Mucosa of stomach (tissue), 1 donor: Measurements from ENCODE around the gene CRTC3.

Source experiments
- H3K27me3 ChIP-seq: one replicate; pipeline ENCODE4 v1.7.0; 2013; ENCODE audit warnings: mild to moderate bottlenecking, low read length; ENCODE audit not compliant: control insufficient read depth, insufficient read depth
- H3K36me3 ChIP-seq: one replicate; pipeline ENCODE4 v1.7.0; 2013; ENCODE audit warnings: low read length; ENCODE audit not compliant: control insufficient read depth, insufficient read depth
- H3K4me1 ChIP-seq: one replicate; pipeline ENCODE4 v1.7.0; 2013; ENCODE audit warnings: mild to moderate bottlenecking, low read length; ENCODE audit not compliant: control insufficient read depth, insufficient read depth
- H3K4me3 ChIP-seq: one replicate; pipeline ENCODE4 v1.7.0; 2013; ENCODE audit warnings: low read length
- H3K9ac ChIP-seq: one replicate; pipeline ENCODE4 v1.7.0; 2013; ENCODE audit warnings: mild to moderate bottlenecking, low read length, moderate library complexity
- H3K9me3 ChIP-seq: one replicate; pipeline ENCODE4 v1.7.0; 2013; ENCODE audit warnings: mild to moderate bottlenecking, low read length, moderate library complexity; ENCODE audit not compliant: control insufficient read depth
- donor health status: Pancreatic carcinoma.

CRTC3 gene

GRCh38 chr15:90600954-90601353 lies 71.2 kb downstream of the CRTC3 start:
- H3K9ac ChIP-seq, result no peak overlapping the region
- no peaks in the 10 kb centered on the region for H3K36me3 ChIP-seq
- H3K27me3 ChIP-seq, result no peaks in the 10 kb centered on the region
- H3K9me3 ChIP-seq, result no peaks in the 10 kb centered on the region
- peaks cover 24% of the 10 kb centered on the region for H3K4me1 ChIP-seq
- no peak overlapping the region for H3K4me3 ChIP-seq

- Histone ChIP-seq H3K9me3 (no peaks in the 10 kb centered on the region), H3K4me1 (no peaks in the 10 kb centered on the region), H3K36me3 (no peaks in the 10 kb centered on the region), H3K9ac (no peak overlapping the region), H3K27me3 (no peaks in the 10 kb centered on the region), H3K4me3 (no peak overlapping the region)
These were observed 74.2 kb downstream of the CRTC3 start for GRCh38 chr15:90603893-90604292.

DNA sequence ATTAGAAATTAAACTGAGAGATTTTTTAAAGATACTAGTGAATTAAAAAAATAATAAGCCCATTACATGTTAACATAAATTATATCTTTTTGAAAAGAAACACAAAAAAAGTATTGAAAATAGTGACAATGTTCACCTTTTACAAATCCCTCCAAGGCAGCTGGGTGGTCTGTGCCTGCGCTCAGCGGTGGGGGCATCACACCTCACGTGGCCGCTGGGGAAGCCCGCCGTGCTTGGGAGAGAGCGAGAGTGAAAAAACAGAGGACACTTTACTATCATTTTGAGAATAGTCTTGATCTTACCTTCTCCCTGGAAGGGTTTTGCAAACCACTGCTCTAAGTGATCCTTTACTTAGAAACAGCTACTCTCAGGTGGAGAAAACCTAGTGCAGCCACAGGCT lies 76.9 kb downstream of the CRTC3 start:
- Histone ChIP-seq H3K36me3 (no peaks in the 10 kb centered on the region), H3K9me3 (no peaks in the 10 kb centered on the region), H3K4me1 (no peaks in the 10 kb centered on the region), H3K27me3 (no peaks in the 10 kb centered on the region), H3K9ac (no peak overlapping the region), H3K4me3 (no peak overlapping the region)

- no peaks in the 10 kb centered on the region for H3K4me1 ChIP-seq
- no peaks in the 10 kb centered on the region for H3K36me3 ChIP-seq
- H3K9ac ChIP-seq, result no peak overlapping the region
- H3K4me3 ChIP-seq, result no peak overlapping the region
- no peaks in the 10 kb centered on the region for H3K27me3 ChIP-seq
- no peaks in the 10 kb centered on the region for H3K9me3 ChIP-seq
These were observed 77.6 kb downstream of the CRTC3 start for GRCh38 chr15:90607361-90607760.

DNA sequence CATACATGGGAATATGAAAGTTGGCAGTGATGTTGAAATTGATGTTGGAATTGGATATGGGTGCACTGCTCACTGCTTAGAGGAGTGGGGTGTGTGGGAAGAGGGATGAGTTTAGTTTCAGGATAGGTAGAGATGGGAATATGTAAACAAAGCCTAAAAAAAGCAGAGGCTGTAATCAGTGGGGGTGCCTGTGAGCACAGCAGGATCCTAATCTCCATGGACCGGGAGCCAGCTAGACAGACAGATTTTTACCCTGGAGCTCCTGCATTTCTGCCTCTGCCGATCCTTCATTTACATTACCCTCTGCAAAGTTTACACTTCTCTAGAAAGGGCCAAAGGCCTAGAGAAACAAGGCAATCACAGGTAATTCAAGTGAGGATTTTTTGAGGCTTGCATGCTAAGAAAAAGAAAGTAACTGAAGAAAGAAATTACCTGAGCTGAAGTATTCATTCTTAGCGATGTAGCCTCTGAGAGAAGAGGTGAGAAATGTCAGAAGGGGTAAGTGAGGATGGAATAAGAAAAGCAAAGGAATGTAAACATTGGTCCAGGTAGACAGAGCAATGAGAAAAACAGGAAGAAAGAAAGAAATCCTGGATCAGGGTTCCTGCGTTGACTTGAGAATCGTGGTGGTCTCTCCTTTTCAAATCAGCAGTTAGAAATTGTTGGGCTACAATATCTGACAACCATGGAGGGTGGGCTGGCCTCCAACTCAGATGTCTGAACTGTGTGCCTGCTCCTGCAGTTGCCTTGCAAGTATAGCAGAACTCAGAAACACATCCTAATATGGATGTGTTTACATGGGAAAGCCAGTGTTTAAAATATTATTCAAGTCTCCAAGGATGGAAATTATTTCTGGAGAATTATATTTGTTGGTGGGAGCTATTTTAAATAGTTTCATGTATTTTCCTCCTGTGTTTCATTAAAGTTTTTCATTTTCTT lies 79.8 kb downstream of the CRTC3 start:
- Histone ChIP-seq H3K4me1 (no peaks in the 10 kb centered on the region), H3K4me3 (no peak overlapping the region), H3K27me3 (no peaks in the 10 kb centered on the region), H3K9ac (no peak overlapping the region), H3K36me3 (no peaks in the 10 kb centered on the region), H3K9me3 (no peaks in the 10 kb centered on the region)

- Histone ChIP-seq H3K36me3 (no peaks in the 10 kb centered on the region), H3K9me3 (no peaks in the 10 kb centered on the region), H3K9ac (no peak overlapping the region), H3K4me1 (no peaks in the 10 kb centered on the region), H3K4me3 (no peak overlapping the region), H3K27me3 (no peaks in the 10 kb centered on the region)
These were observed 80.5 kb downstream of the CRTC3 start for GRCh38 chr15:90610190-90610589.

GRCh38 chr15:90611157-90611556 lies 81.4 kb downstream of the CRTC3 start:
- Histone ChIP-seq H3K4me1 (no peaks in the 10 kb centered on the region), H3K9me3 (no peaks in the 10 kb centered on the region), H3K36me3 (no peaks in the 10 kb centered on the region)

GRCh38 chr15:90617171-90617570 lies 87.4 kb downstream of the CRTC3 start:
- H3K36me3 ChIP-seq, result no peaks in the 10 kb centered on the region
- no peaks in the 10 kb centered on the region for H3K9me3 ChIP-seq
- no peak overlapping the region for H3K4me3 ChIP-seq
- peaks cover 4% of the 10 kb centered on the region for H3K4me1 ChIP-seq
- H3K27me3 ChIP-seq, result no peaks in the 10 kb centered on the region
- H3K9ac ChIP-seq, result no peak overlapping the region

More at GRCh38 chr15:90611157-90611556, 81.4 kb downstream of the CRTC3 start:
- Histone ChIP-seq H3K9ac (no peak overlapping the region), H3K4me3 (no peak overlapping the region), H3K27me3 (no peaks in the 10 kb centered on the region)

DNA sequence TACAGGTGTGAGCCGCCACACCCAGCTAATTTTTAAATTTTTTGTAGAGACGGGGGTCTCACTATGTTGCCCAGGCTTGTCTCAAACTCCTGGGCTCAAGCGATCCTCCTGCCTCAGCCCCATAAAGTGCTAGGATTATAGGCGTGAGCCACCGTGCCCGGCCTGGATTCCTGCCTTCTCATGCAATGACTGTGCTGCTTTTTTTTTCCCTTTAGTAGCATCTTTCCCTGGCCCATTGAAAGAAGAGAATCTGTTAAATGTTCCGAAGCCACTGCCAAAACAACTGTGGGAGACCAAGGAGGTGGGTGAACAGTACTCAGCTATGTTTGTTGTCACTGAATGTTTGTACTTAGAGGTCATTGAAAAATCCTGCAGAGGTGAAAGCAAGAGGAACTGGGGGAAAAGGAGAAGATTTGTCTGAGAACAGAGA lies 88.0 kb downstream of the CRTC3 start:
- H3K9ac ChIP-seq, result no peak overlapping the region
- no peak overlapping the region for H3K4me3 ChIP-seq
- no peaks in the 10 kb centered on the region for H3K9me3 ChIP-seq
- H3K4me1 ChIP-seq, result peaks cover 4% of the 10 kb centered on the region
- H3K27me3 ChIP-seq, result no peaks in the 10 kb centered on the region
- no peaks in the 10 kb centered on the region for H3K36me3 ChIP-seq

GRCh38 chr15:90618330-90619125 lies 88.8 kb downstream of the CRTC3 start:
- no peaks in the 10 kb centered on the region for H3K27me3 ChIP-seq
- H3K9me3 ChIP-seq, result no peaks in the 10 kb centered on the region
- no peak overlapping the region for H3K9ac ChIP-seq
- H3K36me3 ChIP-seq, result no peaks in the 10 kb centered on the region
- no peak overlapping the region for H3K4me3 ChIP-seq
- H3K4me1 ChIP-seq, result peaks cover 4% of the 10 kb centered on the region

GRCh38 chr15:90619468-90619867 lies 89.7 kb downstream of the CRTC3 start:
- H3K9me3 ChIP-seq, result no peaks in the 10 kb centered on the region
- peaks cover 4% of the 10 kb centered on the region for H3K4me1 ChIP-seq
- H3K4me3 ChIP-seq, result no peak overlapping the region
- H3K36me3 ChIP-seq, result no peaks in the 10 kb centered on the region
- no peak overlapping the region for H3K9ac ChIP-seq
- no peaks in the 10 kb centered on the region for H3K27me3 ChIP-seq

DNA sequence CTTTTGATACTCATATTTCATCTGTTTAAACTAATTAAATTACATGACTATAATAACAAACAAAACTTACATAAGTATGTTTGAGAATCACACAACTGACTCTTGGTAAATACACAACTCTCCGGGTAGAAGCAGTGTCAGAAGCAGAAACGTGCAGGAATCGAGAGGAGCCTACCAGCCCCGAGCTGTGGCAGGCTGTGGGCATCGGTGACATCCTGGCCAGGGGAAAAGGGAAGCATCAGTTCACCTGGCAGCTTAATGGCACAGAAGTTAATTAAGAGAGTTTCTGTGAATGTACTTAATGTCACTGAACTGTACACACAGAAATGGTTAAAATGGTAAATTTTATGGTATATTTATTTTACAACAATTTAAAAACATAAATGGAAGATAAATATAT lies 90.2 kb downstream of the CRTC3 start:
- Histone ChIP-seq H3K9ac (no peak overlapping the region), H3K9me3 (no peaks in the 10 kb centered on the region), H3K4me1 (peaks cover 4% of the 10 kb centered on the region), H3K4me3 (no peak overlapping the region), H3K36me3 (no peaks in the 10 kb centered on the region), H3K27me3 (no peaks in the 10 kb centered on the region)
